MV-4-11 (cell line): ENCODE data around the gene ATXN1.

Source experiments
- DNase-seq: peaks from one replicate; lab custom pipeline; 2025; lab: John Stamatoyannopoulos, UW

The ATXN1 gene

DNA sequence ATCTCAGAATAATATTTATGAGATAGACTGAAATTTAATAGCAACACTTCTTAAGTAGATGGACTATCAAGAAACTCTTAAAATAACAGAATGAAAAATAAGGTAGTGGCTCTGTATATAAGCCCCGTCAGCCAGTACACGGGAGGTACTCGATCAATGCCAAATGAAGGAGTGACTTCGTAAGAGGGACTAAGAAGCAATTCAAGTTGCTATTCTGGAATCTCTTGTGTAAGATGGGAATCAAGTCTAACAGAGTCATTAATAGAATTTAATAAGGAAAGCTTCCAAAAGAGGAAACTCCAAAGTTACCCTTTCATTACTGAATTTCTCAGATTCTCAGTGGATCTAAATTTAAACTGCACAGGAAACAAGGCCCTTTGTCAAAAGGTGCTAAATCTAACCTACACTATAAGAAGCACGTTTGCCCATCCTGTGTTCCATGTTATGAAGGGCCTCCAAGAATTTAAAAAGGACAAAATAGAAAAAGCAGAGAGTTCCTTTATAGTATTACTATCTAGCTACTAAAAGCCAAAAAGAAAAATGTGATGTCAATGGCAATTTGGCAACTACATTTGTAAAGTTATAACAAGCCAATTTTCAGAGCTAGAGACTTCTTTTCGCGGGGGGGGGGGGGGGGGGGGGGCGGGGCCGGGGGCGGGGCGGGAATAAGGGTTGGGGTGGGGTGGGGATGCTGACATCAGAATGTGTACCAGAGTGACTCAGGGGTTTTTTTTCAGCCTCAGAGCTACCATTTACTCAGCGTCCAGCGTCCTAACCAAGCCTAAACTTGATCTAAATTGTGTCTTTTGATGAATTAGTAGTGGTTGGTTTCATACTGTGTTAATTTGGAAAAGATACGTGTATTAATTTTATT, 322.3 kb downstream of the ATXN1 start:
- DNase-seq: no peak

DNA sequence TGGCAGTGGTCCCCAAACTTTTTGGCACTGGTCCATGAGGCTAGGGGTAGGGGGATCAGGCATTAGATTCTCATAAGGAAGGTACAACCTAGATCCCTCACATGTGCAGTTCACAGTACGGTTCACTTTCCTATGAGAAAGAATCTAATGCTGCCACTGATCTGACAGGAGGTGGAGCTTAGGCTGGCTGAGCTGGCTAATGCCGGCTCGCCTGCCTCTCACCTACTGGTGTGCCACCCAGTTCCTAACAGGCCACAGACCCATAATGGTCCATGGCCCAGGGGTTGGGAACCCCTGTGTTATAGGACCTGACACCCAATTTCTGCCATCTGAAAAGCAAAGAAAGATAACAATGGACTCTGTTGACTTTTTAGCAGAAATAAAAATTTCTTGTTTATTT, 323.3 kb downstream of the ATXN1 start:
- no peak for DNase-seq

GRCh38 chr6:16437095-16437494, 324.2 kb downstream of the ATXN1 start:
- no peak for DNase-seq

DNA sequence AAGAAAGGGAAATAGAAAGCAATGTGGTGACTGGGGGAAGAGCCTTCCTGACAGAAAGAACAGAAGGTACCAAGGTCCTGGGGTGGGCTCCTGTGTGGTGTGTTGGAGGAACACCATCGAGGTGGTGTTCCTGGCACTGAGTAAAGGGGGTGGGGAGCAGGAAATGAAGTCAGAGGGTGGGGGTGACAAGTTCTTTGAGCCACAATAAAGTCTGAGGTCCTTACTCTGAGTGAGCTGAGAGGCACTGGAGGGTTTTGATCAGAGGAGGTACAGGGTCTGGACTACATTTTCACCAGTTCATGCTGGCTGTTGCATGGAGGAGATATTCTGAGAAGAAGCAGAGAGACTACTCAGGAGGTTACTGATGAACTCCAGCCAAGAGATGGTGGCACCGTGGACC, 324.7 kb downstream of the ATXN1 start:
- no peak for DNase-seq

- DNase-seq: peak; percentile 13
Measured at GRCh38 chr6:16434885-16435284, 326.4 kb downstream of the ATXN1 start.

DNA sequence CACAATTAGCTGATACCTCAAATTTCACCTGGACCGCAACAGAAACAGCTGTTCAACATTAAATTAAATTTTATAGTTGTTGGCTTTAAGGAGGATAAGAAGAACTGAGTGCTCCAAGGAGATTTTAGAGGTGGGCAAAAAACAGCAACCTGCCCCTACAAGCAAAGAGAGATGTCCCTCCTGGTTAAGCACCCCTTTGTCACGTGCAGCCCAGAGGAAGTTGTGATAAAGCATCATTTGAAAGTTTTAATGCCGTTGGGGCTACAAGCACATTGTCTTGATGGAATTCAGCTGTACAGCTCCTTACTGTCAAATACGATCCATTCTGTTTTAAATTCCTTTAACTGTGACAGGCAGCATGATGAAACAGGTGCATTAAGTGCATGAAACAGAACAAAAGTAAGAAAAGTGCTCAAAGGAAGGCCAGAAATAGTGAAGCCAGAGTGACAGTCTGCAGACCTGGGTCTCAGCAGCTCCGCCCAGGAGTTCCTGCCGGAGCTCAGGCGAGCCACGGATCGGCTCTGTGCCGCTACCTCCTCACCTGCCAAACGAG, 327.8 kb downstream of the ATXN1 start:
- no peak for DNase-seq

DNA sequence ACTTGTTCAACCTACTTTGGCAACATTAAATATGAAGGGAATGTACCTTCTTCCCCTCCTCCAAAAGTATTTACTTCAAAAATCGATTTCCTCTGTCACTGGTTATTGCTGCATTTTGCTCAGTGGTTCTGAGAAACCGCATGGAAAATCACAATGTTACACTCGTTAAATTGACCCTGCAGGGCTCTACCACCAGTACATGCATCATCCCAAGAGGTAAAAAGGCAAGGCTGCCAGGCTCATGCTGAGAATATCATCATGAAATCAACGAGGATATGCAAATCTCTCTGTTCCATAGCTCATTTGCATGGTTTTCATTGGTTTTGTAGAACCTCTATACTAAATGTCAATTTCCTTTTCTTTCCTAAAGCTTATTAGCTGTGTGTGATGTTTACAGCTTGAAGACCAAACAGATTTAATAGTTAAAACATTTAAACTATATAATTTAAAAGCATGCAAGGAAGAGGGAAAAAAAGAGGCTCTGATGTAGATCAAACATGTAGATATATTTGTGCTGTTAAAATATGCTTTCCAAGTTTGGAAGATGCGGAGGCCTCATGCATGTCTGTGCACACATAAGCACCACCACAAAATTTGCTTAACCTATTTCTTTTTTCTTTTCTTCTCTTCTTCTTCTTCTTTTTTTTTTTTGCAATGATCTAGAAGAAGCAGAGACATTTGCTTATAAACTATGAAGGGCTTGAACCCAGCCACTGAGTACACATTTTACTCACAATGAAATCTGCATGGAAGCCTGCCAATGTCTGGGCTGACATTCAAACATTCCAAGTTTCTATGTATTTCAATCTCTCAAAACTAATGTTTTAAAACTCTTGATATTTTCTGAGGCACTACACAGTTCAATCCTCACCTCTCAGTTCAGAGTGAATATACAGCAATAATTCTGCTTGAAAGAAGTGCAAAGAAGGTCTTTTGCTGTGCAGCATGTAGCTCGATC, 328.9 kb downstream of the ATXN1 start:
- DNase-seq: no peak

GRCh38 chr6:16431106-16431505, 330.2 kb downstream of the ATXN1 start:
- DNase-seq: no peak

DNA sequence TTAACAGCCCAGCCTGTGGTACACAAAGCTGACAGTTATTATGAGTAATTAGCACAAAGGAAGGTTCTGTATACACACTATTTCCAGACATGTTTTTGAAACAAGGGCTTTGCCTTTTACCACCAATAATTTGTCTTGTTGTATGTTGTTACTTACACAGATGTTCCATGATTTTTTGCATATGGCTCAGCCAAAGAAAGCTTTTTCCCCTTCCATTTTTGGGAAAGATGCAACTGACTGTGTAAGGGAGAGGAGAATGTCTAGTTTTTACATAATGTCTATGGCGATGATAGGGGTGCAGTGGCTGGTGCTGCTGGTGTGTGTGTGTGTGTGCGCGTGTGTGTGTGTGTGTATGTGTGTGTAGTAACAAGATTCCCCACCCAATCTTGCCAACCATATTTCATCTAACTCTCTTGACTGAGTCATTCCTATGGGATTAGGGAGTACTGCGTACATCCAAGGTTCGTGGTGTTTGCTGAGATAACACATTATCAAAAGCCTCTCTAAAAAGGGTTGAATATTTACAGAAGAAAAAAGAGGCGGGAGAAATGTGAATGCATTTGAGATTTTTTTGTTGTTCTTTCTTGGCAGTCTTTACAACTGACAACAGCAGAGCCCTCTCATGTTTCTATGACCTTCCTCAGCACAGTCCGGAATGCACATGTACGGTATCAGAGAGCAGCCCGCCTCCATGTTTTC, 330.7 kb downstream of the ATXN1 start:
- DNase-seq: no peak

DNA sequence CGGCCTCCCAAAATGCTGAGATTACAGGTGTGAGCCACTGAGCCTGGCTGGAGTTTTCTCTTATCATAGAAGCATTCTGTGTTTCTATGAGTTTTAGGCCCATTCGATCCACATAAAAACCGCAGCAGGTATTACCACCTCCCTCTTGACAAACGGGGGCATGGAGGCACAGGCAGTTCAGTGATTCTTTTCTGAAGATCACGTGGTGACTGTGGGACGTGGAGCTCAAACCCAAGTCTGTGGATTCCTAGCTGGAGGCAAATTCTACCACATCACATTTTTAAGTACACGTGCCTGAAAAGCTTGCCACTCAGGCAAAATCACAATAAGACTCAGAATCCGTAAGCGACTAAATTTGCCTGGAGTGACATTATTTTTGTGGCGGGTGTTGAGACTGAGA, 331.6 kb downstream of the ATXN1 start:
- DNase-seq: no peak

- DNase-seq: no peak
Measured at GRCh38 chr6:16427124-16427523, 334.1 kb downstream of the ATXN1 start.

DNA sequence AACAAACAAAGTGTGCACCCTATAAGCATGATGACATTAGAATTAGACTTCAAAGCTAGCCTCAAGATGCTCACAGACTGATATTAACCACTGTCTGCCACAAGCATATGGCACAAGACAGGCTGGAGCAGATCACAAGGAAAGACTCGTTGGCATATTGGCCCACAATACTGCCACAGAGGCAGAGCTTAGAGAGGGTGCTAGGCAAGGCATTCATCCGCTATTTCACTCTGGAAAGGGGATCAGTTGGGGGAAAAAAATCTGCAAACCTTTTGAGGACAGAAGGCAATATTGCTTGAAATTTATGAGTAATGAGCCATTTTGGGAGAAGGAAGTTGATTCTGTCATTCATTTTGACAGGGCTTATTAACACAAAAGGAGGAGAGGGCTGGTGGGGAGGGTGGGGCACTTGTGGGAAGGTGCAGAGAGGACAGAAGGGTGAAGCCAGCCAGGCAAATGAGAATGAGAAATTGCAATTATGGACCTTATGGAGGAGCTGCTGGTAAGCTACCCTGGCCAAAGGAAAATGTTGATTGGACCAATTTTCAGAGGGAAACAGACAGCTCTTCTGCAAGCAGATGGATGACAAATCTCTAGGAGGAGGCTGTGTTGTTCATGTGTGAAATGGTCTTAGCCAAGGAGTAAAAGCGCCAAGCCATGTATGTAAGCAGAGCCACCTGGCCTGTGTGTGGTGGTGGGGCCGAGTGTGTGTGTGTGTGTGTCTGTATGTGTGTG, 335.2 kb downstream of the ATXN1 start:
- no peak for DNase-seq

GRCh38 chr6:16421462-16421960, 339.7 kb downstream of the ATXN1 start:
- no peak for DNase-seq

DNA sequence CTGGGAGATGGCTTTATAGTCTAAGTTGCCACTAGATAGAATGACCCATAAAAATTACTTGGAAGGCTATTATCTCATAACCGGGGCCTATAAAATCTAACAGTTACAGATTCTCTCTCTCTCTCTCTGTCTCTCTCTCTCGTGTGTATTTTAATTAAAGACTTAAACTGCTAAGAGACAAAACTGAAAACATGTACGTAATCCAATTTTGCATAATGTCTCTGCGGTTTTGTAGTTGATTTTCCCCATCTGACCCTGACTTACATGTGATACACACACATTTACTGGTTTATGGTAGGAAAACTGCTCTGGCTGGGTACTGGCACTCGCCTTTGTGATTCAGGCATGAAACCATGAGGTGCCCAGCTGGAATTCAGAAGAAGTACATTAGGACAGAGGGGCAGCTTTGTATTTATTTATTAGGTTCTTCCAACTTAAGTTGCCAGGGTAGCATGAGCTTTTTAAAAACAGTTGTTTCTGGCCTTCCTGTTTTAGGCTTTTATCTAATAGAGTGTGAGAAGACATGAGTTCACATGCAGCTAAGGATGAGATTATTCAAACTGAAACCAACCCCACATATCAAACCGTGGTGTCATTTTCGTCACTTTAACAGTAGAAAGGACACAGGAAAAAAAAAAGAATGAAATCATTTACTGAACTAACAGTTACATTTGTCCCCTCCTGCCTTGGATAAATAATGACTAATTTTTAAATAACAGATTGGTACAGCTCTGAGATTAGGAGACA, 340.4 kb downstream of the ATXN1 start:
- peak; percentile 73 for DNase-seq

DNA sequence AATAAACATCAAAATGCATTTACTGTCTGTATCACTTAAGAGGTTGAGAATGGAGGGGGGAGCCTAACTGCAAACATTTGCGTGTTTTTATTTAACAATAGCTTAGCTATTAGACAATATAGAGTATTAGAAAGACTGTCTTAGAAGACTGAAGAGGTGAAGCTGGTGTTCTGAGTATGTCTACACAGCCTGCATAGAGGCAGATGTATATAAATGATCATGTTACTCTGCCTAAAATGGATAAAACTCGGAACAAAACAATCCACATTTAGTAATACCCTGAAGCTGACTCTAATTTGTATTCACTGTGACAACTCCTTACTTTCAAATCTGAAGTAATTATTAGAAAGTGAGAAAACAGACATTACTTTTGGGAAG, 340.9 kb downstream of the ATXN1 start:
- DNase-seq: no peak

- no peak for DNase-seq
Measured at GRCh38 chr6:16419636-16420336, 341.5 kb downstream of the ATXN1 start.

GRCh38 chr6:16418151-16418550, 343.1 kb downstream of the ATXN1 start:
- DNase-seq: no peak

- no peak for DNase-seq
Measured at GRCh38 chr6:16415677-16416076, 345.6 kb downstream of the ATXN1 start.

DNA sequence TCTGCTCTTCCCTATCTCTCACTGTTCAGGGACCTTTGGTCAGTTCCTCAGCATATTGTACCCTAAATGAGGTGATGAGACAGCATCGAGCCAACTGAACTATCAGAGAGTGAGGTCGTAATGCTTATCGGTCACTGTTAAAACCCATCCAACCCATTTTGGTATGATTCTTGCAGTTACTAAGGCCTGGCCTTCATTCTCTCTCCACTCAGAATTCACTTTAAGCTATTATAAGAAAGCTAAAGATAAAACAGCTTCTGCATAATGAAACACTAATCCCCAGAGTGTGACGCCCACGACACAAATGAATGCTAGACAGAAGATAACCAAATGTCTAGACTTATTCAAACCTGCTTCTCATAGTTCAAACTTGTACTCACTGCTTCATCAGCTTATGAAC, 347.1 kb downstream of the ATXN1 start:
- DNase-seq: no peak

- DNase-seq: no peak
Measured at GRCh38 chr6:16413399-16413798, 347.9 kb downstream of the ATXN1 start.
